Measurements from ENCODE around the gene PLPPR3. TPM values are rescaled to one million over a fixed set of nuclear protein-coding genes. Genes with fewer than 3 reads are reported as not detected.

Gene PLPPR3
- total and polyA plus RNA-seq, 4 donors = 3.1 TPM; not detected in 3

GRCh38 chr19:799076-799881, 22.5 kb downstream of the PLPPR3 start:
- no peaks in the 10 kb centered on the region for H3K27me3 ChIP-seq (ENCODE audit: control insufficient read depth in 4 of 4, insufficient read depth in 4 of 4, low read length in 3 of 4)
- peaks cover 3 to 16% (median 9%) of the 10 kb centered on the region in 4 donors for H3K36me3 ChIP-seq (ENCODE audit: control insufficient read depth in 4 of 4, insufficient read depth in 3 of 4, low read depth in 1 of 4, low read length in 3 of 4)
- peak overlapping the region; percentile 47 to 72 for H3K27ac ChIP-seq (ENCODE audit: low read depth in 1 of 2, low read length in 2 of 2)
- WGBS = 5% methylated on average over 28 of the region's 28 CpGs
- peak overlapping the region; percentile 65 to 94 for H3K9ac ChIP-seq (ENCODE audit: low read depth in 1 of 2, low read length in 2 of 2)
- H3K9me3 ChIP-seq (ENCODE audit: control insufficient read depth in 4 of 4, low read length in 3 of 4) = no peaks in the 10 kb centered on the region
- no peak for DNase-seq (ENCODE audit: low spot score)
- TF ChIP-seq REST (IDR thresholded peaks at IDR 0.05) (no peak), GABPA (IDR thresholded peaks at IDR 0.05 in 1 of 2, conservative IDR thresholded peaks at IDR 0.05 in 1 of 2) (no peak), RXRA (IDR thresholded peaks at IDR 0.05) (peak in 1 of 2 donors; percentile 30), FOXA2 (IDR thresholded peaks at IDR 0.05) (no peak), ZBTB33 (IDR thresholded peaks at IDR 0.05) (no peak)
- peaks cover 11 to 49% (median 39%) of the 10 kb centered on the region in 4 donors for H3K4me1 ChIP-seq (ENCODE audit: control insufficient read depth in 4 of 4, insufficient read depth in 4 of 4, low read length in 3 of 4)
- peak overlapping the region; percentile 94 to 95 (median 95) for H3K4me3 ChIP-seq (ENCODE audit: low read depth in 1 of 3, low read length in 3 of 3)

GRCh38 chr19:798415-799075, 23.2 kb downstream of the PLPPR3 start:
- Histone ChIP-seq H3K4me3 (ENCODE audit: low read depth in 1 of 3, low read length in 3 of 3) (peak overlapping the region; percentile 94 to 95 (median 95)), H3K27me3 (ENCODE audit: control insufficient read depth in 4 of 4, insufficient read depth in 4 of 4, low read length in 3 of 4) (no peaks in the 10 kb centered on the region), H3K9me3 (ENCODE audit: control insufficient read depth in 4 of 4, low read length in 3 of 4) (no peaks in the 10 kb centered on the region), H3K9ac (ENCODE audit: low read depth in 1 of 2, low read length in 2 of 2) (peak overlapping the region; percentile 71 to 94), H3K36me3 (ENCODE audit: control insufficient read depth in 4 of 4, insufficient read depth in 3 of 4, low read depth in 1 of 4, low read length in 3 of 4) (peaks cover 0 to 9% (median 6%) of the 10 kb centered on the region in 4 donors), H3K27ac (ENCODE audit: low read depth in 1 of 2, low read length in 2 of 2) (peak overlapping the region; percentile 20 to 72), H3K4me1 (ENCODE audit: control insufficient read depth in 4 of 4, insufficient read depth in 4 of 4, low read length in 3 of 4) (peaks cover 11 to 49% (median 39%) of the 10 kb centered on the region in 4 donors)
- under 1% methylated on average over 44 of the region's 44 CpGs for WGBS
- DNase-seq (ENCODE audit: low spot score) = peak; percentile 72
- no peak for TF ChIP-seq CTCF (IDR thresholded peaks at IDR 0.05; ENCODE audit: low read depth, low read length, missing input control)
- TF ChIP-seq HNF4A (conservative IDR thresholded peaks at IDR 0.05) = no peak
- TF ChIP-seq TAF1 (conservative IDR thresholded peaks at IDR 0.05) = peak; percentile 68
